ENCODE data around the gene PLEKHG2.

DNA sequence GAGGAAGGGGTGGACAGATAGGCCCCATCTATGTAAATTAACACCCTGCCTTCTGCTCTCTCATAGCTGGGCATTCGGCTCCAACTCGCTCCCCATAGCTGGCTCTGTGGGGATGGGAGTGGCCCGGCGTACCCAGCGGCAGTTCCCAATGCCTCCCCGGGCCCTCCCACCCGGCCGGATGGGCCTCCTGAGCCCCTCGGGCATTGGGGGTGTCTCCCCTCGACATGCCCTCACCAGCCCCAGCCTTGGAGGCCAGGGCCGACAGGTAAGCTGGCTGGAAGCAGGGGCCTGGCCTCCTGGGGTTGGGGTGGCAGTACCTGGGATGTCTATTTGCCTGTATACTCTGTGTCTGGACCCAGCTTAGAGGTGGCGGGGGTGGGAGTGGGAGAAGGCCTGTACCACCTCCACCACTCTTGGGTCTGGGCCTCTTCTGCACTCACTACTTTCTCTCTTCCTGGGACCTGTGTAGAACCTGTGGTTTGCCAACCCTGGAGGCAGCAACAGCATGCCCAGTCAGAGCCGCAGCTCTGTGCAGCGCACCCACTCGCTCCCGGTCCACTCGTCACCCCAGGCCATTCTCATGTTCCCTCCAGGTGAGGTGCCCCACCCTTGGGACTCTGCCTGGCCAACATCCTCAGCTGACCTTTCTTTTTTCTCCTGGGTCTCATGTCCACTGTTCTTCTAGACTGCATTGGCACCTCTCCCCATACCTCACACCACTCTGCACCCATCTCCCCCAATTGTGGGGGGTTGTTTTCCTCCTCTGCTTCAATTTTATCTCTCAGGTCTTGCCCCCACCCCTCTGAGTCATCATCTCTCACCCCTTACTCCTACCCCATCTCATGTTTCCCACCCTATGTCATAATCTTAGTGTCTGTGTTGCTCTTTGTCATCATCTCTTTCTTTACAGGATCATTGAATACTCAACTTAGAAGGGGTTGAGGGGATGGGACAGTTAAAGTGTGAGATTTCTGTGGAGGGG is 31.7 kb upstream of the PLEKHG2 start:
- TF ChIP-seq, protein P1, sequence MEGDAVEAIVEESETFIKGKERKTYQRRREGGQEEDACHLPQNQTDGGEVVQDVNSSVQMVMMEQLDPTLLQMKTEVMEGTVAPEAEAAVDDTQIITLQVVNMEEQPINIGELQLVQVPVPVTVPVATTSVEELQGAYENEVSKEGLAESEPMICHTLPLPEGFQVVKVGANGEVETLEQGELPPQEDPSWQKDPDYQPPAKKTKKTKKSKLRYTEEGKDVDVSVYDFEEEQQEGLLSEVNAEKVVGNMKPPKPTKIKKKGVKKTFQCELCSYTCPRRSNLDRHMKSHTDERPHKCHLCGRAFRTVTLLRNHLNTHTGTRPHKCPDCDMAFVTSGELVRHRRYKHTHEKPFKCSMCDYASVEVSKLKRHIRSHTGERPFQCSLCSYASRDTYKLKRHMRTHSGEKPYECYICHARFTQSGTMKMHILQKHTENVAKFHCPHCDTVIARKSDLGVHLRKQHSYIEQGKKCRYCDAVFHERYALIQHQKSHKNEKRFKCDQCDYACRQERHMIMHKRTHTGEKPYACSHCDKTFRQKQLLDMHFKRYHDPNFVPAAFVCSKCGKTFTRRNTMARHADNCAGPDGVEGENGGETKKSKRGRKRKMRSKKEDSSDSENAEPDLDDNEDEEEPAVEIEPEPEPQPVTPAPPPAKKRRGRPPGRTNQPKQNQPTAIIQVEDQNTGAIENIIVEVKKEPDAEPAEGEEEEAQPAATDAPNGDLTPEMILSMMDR (IDR thresholded peaks at IDR 0.05; ENCODE audit: low read depth, low read length, missing input control), result no peak
- TF ChIP-seq GABPA (IDR thresholded peaks at IDR 0.05 in 1 of 2, conservative IDR thresholded peaks at IDR 0.05 in 1 of 2) (no peak), HNF4G (IDR thresholded peaks at IDR 0.05) (no peak), SP1 (IDR thresholded peaks at IDR 0.05) (no peak), RAD21 (IDR thresholded peaks at IDR 0.05) (no peak), REST (IDR thresholded peaks at IDR 0.05) (no peak), YY1 (IDR thresholded peaks at IDR 0.05) (no peak), ATF3 (IDR thresholded peaks at IDR 0.05) (no peak)
- TF ChIP-seq, protein P2, sequence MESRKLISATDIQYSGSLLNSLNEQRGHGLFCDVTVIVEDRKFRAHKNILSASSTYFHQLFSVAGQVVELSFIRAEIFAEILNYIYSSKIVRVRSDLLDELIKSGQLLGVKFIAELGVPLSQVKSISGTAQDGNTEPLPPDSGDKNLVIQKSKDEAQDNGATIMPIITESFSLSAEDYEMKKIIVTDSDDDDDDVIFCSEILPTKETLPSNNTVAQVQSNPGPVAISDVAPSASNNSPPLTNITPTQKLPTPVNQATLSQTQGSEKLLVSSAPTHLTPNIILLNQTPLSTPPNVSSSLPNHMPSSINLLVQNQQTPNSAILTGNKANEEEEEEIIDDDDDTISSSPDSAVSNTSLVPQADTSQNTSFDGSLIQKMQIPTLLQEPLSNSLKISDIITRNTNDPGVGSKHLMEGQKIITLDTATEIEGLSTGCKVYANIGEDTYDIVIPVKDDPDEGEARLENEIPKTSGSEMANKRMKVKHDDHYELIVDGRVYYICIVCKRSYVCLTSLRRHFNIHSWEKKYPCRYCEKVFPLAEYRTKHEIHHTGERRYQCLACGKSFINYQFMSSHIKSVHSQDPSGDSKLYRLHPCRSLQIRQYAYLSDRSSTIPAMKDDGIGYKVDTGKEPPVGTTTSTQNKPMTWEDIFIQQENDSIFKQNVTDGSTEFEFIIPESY (IDR thresholded peaks at IDR 0.05), result no peak
